HG03565 (cell line): ENCODE results near the gene EIF3A.
A peak's percentile ranks its signal among the peaks of the same experiment; 100 is the strongest.
"Not testable (repeated sequence)": the region's sequence is repeated elsewhere in the genome, so short reads cannot be mapped to it uniquely, and the experiment has no call there.

Experiments
- ATAC-seq: cut with Tn5 transposase; IDR thresholded peaks from one replicate; pipeline ENCODE4 v1.9.1; 2021; ENCODE audit warnings: mild to moderate bottlenecking, moderate library complexity; ENCODE audit not compliant: unreplicated experiment

The EIF3A gene, protein sequence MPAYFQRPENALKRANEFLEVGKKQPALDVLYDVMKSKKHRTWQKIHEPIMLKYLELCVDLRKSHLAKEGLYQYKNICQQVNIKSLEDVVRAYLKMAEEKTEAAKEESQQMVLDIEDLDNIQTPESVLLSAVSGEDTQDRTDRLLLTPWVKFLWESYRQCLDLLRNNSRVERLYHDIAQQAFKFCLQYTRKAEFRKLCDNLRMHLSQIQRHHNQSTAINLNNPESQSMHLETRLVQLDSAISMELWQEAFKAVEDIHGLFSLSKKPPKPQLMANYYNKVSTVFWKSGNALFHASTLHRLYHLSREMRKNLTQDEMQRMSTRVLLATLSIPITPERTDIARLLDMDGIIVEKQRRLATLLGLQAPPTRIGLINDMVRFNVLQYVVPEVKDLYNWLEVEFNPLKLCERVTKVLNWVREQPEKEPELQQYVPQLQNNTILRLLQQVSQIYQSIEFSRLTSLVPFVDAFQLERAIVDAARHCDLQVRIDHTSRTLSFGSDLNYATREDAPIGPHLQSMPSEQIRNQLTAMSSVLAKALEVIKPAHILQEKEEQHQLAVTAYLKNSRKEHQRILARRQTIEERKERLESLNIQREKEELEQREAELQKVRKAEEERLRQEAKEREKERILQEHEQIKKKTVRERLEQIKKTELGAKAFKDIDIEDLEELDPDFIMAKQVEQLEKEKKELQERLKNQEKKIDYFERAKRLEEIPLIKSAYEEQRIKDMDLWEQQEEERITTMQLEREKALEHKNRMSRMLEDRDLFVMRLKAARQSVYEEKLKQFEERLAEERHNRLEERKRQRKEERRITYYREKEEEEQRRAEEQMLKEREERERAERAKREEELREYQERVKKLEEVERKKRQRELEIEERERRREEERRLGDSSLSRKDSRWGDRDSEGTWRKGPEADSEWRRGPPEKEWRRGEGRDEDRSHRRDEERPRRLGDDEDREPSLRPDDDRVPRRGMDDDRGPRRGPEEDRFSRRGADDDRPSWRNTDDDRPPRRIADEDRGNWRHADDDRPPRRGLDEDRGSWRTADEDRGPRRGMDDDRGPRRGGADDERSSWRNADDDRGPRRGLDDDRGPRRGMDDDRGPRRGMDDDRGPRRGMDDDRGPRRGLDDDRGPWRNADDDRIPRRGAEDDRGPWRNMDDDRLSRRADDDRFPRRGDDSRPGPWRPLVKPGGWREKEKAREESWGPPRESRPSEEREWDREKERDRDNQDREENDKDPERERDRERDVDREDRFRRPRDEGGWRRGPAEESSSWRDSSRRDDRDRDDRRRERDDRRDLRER (N-terminal part only)

DNA sequence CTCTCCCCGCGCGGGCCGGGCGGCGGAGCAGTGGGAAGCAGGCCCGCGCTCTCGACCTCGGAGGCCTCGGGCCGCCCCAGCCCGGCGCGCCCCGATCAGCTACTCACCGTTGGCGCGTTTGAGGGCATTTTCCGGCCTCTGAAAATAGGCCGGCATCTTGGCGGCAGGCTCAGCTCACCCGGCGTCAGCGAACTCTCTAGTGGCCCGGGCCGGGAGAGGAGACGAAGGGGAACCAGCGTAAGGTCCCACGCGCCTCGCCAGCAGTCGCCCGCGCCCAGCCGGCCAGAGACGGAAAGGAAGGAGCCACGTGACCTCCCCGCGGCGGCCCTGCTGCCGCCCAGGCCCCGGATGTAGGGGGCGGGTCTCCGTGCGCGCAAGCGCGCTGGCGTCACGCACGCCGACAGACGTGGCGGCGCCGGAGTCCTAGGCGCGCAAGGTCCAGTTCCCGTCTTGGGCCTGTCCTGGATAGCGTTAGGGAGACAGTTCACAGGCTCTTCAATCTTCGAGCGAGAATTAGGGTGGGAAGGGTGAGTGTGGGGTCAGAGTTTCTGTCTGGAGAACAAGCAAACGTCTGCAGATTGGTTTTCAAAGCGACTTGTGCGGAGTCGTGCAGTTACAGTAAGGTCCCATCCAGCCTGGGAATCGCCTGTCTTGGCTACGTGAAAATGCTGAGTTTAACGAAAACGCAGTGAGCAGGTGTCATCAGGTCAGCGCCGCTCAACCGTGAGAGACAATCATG, at the start of gene EIF3A:
EIF3A (minus strand) TSS at position 297 of the 739 bp plus-strand sequence; CDS start at position 156, 141 bp downstream.
- ATAC-seq, result peak; percentile 79

DNA sequence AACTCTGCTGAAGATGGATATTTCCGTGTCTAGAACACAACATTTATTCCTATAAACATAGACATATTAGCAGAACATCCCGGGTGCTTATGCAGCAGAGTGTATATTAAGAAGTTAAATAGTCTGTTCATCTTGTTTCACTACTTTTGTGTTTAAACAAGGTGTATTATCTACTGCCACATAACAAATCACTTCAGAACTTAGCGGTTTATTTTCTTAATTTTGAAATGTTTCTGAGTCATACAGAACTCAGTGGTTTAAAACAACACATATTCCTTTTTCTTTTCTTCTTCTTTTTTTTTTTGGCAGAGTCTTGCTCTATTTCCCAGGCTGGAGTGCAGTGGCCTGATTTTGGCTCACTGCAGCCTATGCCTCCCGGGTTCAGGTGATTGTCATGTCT, 49.1 kb upstream of the EIF3A start:
- no peak for ATAC-seq

DNA sequence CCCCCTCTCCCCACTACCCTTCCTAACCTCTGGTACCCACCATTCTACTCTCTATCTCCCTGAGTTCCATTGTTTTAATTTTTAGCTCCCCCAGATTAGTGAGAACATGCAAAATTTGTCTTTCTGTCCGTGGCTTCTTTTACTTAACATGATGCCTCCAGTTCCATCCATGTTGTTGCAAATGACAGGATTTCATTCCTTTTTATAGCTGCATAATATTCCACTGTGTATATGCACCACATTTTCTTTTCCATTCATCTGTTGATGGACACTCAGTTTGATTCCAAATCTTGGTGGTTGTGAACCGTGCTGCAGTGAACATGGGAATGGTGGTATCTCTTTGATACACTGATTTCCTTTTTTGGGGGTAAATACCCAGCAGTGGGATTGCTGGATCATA, 45.3 kb upstream of the EIF3A start:
- ATAC-seq, result no peak

DNA sequence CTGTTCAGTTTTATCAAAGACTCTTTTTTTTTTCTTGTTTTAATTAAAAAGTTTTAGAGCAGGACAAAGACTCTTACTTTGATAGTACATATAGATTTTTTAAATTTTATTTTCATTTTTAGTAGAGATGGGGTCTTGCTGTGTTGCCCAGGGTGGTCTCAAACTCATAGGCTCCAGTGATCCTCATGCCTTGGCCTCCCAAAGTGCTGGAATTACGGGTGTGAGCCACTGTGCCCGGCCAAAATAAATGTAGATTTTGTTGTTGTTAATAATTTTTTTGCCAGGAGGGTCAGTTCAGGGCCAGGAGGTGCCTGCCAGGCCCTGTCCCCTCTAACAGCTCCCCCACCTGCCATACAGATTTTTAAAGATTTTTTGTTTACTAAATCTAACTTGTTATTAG, 40.3 kb upstream of the EIF3A start:
- ATAC-seq, result no peak

DNA sequence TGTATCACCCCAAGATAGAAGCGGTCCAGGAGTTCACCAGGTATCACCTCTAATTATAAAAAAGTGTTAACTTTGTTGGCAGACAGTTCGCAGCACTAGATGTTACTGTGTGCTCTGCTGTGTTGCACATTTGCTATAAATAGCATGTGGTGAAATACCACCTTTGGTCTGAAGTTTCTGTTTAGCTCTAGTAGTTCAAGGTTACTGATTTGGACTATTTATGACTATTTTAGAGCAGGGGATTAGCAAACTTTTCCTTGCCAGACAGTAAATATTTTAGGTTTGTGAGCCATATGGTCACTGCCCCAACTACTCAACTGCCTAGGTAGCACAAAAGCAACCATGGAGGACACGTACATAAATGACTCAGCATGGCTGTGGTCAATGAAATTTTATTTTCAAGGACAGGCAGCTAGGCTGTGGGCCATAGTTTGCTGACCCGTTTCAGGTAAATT, 39.8 kb upstream of the EIF3A start:
- peak; percentile 86 for ATAC-seq

DNA sequence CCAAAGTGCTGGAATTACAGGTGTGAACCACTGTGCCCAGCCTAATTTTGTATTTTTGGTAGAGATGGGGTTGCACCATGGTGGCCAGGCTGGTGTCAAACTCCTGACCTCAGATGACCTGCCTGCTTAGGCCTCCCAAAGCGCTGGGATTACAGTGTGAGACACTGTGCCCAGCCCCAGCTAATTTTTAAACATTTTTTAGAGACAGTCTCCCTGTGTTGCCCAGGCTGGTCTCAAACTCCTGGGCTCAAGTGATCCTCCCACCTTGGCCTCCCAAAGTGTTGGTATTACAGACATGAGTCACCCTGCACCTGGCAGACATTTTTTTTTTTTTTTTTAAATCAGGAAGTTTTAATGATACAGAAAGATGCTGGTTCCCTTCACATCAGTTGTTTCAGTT, 38.8 kb upstream of the EIF3A start:
- ATAC-seq, result no peak

DNA sequence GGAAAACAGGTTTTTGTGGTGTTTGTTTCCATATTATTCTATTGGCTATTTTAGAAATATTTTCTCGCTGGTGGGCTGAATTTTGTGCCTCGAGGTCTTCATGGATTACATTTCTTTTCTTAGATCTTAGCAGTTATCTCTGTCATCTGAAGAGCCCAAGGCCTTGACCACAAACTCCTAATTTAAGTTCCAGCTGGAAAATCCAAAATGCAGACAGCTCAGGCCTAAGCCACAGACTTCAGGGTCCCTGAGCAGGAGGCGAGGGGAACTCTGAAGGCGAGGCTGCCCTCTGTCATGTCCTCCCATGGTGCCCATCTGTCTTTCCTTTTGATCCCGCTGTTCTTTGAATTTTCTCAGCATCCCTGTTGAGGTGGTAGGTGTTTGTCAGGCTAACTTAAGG, 37.6 kb upstream of the EIF3A start:
- no peak for ATAC-seq

DNA sequence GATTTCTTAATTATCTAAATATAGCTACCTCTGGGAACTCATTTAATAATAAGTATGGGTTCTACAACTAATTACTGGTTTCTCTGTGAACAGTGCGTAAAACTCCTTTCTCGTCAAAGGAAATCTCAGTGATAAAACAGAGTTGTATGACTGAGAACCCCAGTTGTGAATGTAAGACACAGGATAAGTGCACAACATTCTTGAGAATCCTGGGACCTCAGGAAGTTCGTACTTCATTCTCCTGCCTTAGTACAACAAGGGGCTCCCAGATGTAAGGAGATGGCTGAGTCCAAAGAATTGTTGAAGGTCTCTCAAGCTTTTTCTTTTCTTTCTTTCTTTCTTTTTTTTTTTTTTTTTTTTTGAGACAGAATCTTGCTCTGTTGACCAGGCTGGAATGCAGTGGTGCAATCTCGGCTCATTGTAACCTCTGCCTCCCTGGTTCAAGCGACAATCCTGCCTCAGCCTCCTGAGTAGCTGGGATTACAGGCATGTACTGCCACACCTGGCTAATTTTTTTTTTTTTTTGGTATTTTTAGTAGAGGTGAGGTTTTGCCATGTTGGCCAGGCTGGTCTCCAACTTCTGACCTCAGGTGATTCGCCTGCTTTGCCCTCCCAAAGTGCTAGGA, 35.8 kb upstream of the EIF3A start:
- no peak for ATAC-seq

DNA sequence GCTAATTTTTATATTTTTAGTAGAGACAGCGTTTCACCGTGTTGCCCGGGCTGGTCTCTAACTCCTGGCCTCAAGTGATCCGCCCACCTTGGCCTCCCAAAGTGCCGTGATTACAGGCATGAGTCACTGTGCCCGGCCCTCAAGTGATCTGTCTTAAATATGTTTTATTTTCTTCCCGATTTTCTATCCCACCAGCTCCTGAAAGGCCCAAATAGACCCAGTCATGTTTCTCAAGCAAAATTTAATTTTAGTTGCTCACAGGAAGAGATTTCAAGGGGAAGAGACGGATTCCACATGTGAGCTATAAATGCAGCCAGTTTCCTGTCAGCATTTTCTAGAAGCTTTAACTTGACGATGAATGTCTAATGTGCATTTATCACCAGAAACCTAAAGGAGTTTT, 35.3 kb upstream of the EIF3A start:
- ATAC-seq, result no peak

DNA sequence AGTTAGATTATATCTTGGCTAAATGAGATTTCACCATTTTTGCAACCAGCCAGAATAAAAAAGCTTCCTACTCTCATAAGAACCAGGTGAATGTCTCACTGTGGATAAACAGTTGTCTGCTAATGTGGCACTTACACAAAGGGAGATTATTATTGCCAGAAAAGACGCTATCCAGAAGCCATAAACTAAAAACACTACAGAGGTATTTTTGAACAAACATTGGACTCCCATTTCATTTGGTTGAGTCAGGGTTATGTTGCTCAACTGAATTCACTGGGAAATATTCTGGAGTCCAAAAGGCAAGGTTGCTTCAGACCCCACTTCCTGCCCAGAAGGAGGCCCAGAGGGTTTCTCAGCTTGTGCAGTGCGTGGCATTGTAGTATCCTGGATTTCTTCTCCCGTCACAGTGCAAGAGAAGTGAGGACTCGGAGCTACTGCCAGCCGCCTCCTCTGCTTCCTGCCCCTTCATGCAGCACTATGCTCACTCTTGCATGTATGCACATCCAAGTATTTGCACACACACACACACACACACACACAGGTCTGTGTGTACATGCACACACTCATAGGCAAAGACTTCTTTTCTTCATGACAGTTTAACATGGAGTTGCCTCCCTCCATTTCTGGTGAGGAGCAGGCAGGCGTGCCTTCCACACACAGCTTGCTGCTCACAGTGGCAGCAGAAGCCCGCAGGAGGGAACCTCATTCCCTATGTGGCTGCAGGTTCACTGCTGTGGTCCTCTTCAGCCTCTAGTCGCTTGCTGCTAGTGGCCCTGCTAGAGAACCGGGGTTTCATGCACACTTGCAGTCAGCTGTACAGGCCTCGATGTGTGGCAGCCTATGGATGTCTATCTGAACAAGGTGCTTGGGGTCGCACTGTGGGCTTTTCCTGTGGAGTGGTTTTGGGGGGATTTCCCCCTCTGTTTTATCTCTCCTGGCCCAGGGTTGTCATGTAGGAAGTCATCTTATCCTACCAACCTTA, 33.4 kb upstream of the EIF3A start:
- ATAC-seq, result no peak

DNA sequence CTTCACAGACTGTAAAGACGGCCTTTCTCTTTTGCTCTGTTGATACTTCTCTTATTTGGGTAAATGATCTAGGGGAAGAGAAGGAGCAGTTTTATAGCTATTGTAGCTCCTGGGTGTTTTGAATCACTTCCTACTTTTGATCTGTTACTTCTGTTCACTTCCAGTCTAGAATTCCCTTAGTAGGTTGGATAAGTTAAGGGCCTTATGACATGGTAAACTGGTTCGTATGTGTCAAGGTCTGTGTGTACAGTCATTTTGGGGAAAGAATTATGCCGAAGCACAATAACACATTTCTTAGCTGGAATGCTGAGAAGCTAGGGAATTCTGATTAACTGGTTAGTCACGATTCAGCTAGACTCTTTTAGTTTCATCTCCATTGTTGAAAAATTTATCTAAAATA, 31.4 kb upstream of the EIF3A start:
- ATAC-seq, result no peak

DNA sequence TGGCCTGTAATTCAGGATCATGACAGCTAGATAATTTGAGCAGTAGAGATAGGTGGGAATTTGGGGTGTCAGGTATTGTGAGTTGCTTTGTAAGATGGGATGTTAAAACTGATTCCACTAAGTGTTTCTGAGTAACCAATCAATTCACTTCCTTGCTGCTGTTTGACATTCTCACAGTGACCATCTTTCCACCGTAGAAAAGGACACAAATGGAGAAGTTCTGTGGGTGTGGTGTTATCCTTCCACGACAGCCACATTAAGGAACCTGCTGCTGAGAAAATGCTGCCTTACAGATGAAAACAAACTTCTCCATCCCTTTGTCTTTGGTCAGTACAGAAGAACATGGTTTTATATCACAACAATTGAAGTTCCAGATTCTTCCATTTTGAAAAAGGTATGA, 27.2 kb upstream of the EIF3A start:
- ATAC-seq, result not testable (repeated sequence)

DNA sequence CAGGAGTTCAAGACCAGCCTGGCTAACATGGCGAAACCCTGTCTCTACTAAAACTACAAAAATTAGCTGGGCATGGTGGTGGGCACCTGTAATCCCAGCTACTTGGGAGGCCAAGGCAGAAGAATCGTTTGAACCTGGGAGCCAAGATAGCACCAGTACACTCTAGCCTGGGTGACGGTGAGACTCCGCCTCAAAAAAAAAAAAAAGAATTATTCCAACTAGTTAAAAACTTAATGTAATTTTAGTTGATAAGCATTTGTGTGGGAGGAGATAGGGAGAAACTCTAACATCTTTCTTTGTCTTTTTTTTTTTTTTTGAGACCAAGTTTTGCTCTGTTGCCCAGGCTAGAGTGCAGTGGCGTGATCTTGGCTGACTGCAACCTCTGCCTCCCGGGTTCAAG, 26.5 kb upstream of the EIF3A start:
- not testable (repeated sequence) for ATAC-seq

DNA sequence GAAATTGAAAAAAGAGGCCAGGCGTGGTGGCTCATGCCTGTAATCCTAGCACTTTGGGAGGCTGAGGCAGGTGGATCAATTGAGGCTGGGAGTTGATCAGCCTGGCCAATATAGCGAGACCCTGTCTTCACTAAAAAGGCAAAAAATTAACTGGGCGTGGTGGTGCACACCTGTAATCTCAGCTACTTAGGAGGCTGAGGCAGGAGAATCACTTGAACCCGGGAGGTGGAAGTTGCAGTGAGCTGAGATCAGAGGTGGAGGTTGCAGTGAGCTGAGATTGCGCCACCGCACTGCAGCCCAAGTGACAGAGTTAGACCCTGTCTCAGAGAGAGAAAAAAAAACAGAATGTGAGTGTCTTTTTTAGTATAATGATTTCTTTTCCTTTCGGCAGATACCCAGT, 25.3 kb upstream of the EIF3A start:
- not testable (repeated sequence) for ATAC-seq

DNA sequence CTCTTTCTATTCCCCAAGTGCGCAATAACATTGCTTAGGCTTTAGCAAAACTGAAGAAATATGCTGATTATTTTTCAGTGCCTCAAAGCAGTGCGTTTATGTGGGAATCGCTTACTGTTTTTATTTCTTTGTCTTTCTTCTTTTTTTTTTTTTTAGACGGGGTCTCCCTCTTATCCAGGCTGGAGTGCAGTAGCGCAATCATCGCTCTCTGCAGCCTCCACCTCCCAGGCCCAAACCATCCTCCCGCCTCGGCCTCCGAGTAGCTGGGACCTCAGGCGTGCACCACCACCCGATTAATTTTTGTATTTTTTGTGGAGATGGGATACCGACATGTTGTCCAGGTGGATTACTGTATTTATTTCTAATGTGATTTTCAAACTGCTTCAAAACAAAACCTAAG, 24.5 kb upstream of the EIF3A start:
- ATAC-seq, result no peak

DNA sequence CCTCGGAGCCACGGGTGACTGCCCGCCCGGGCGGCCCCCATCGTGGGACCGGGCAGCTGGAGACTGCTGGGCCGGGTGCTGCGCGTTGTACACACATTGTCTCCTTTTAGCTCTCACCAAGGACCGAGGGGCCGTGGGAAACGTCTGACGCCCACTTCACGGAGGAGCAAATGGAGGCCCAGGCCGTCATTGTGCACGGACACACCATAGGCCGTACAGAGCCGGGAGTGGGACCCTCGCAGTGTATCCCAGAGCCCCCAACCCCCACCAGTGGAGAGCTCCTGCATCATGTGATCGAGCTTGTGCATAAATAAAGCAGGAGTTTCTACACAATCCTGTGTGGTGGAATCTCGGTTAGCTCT, 24.0 kb upstream of the EIF3A start:
- ATAC-seq, result no peak

DNA sequence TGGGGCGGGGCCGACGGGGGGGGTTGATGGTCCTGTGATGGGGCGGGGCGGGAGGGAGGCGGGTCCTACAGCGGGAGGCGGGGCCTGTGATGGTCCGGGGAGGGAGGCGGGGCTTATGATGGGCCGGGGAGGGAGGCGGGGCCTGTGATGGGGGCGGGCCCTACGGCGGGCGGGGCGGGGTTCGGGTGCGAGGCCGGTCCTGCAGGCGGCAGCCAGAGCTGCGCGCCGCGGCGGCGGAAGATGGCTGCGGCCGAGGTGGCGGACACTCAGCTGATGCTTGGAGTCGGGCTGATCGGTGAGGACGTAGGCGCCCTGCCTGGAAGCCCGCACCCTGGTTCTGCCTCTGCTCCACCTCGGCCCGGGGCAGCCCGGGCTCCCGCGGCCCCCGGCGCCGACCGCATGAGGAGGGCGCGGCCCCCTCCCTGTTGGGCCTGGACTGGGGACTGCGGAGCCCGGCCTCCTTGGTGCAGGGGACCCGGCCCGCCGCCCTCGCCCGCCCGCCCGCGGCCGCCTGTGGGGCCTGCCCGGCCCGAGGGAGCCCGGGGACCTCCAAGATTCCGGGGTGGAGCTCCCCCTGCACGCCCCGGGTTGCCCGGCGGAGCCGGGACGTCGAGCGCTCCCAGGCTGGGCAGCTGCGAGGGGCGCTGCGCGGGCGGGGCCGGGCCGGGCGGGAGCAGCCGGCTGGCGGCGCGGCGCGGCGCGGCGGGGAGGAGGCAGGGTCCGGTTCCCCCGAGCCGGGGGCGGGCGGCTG, 23.5 kb upstream of the EIF3A start, which contains the start of gene DENND10:
DENND10 (plus strand) TSS at position 211 of the 751 bp plus-strand sequence; CDS start at position 241, 30 bp downstream.
- ATAC-seq, result peak; percentile 66
